Peyer's patch (tissue), 4 donors: ENCODE measurements around the gene FOXN4.

Experiments used
- CTCF ChIP-seq, 6 experiments: fragments of 450-650 bp in 4 of 6; fragments of 200-600 bp in 2 of 6; sonication (generic) in 1 of 6; IDR thresholded peaks; one replicate each; pipeline ENCODE4 v1.5.1; 2017 to 2019; ENCODE audit warnings: antibody characterized with exemption in 6 of 6, mild to moderate bottlenecking in 3 of 6, moderate library complexity in 1 of 6
- POLR2A ChIP-seq, 2 donors: fragments of 450-650 bp; IDR thresholded peaks; one replicate each; pipeline ENCODE4 v1.5.1; 2017; ENCODE audit warnings: antibody characterized with exemption in 2 of 2, mild to moderate bottlenecking in 2 of 2, moderate library complexity in 2 of 2

GRCh38 chr12:109295764-109296425 lies 13.2 kb downstream of the FOXN4 start:
- TF ChIP-seq CTCF (IDR thresholded peaks at IDR 0.05), result no peak
- no peak for TF ChIP-seq POLR2A (IDR thresholded peaks at IDR 0.05)
